HFF-Myc (cell line): ENCODE results near the gene KRTAP13-3.

Experiments
- DNase-seq: peaks from one replicate; pipeline ENCODE4 v3.0.0-alpha.2; 2011; ENCODE audit warnings: low read depth; ENCODE audit errors: extremely low read depth
- H3K4me3 ChIP-seq: replicated peaks from 2 replicates; pipeline ENCODE4 v1.5.1; 2011; ENCODE audit warnings: low read depth, mild to moderate bottlenecking, control low read depth, low read length
- TF ChIP-seq, protein P1 (sequence below): IDR thresholded peaks from 2 replicates; pipeline ENCODE4 v1.5.1; 2012; ENCODE audit warnings: mild to moderate bottlenecking, low read depth, low read length, control low read depth; ENCODE audit errors: missing control alignments

Gene KRTAP13-3

DNA sequence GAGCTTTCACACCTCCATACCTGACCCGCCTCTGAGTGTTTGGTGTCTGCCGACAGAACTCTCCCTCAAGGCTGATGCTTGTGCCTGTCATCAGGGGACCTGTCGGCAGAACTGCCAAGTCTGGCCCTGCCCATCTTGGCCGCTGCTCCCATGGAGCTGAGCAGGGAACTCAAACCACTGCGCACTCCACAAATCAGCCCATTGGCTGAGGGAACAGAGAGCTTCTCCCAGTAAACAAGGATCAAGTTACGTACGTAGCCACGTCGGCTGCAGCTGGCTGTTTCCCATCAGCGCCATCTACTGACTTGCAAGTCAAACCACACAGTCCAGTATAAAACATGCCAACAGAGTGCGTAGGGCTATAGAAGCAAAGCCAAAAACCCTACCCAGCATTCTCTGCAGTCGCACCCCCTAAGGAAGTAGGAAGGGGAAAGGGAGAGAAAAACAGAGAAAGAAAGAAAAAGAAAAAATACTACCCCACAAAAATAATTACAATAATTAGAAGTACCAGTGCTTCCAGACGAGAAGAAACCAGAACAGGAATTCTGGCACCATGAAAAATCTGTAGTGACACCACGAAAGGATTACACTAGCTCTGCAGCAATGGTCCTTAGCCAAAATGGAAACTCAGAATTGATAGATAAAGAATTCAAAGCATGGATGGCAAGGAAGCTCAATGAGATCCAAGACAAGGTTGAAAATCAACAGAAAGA, 16.8 kb downstream of the KRTAP13-3 start:
- TF ChIP-seq, protein P1, sequence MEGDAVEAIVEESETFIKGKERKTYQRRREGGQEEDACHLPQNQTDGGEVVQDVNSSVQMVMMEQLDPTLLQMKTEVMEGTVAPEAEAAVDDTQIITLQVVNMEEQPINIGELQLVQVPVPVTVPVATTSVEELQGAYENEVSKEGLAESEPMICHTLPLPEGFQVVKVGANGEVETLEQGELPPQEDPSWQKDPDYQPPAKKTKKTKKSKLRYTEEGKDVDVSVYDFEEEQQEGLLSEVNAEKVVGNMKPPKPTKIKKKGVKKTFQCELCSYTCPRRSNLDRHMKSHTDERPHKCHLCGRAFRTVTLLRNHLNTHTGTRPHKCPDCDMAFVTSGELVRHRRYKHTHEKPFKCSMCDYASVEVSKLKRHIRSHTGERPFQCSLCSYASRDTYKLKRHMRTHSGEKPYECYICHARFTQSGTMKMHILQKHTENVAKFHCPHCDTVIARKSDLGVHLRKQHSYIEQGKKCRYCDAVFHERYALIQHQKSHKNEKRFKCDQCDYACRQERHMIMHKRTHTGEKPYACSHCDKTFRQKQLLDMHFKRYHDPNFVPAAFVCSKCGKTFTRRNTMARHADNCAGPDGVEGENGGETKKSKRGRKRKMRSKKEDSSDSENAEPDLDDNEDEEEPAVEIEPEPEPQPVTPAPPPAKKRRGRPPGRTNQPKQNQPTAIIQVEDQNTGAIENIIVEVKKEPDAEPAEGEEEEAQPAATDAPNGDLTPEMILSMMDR, result peak; percentile 17
- no peak overlapping the region for H3K4me3 ChIP-seq
- peak; percentile 12 for DNase-seq

DNA sequence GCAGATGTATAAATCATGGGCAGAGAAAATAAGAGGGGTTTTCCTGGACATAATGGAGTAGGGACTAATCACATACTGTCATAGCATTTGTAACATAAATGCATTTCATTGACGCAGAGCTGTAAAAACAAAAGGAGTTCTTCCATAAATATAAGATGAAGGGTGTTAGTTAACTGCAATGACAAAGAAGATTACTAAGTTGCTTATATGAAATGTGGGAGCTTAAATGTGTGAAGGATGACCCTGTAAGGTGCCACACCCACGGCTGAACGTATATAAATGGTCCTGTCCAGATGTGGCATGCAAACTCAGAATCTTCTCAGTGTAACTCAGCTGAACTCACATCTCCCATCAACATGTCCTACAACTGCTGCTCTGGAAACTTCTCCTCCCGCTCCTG, 30.0 kb downstream of the KRTAP13-3 start, which contains the start of gene KRTAP13-1:
TSS of gene KRTAP13-1 (plus strand) at position 301 of the 400 bp plus-strand sequence. CDS start at position 357, 56 bp downstream.
- DNase-seq, result no peak
- TF ChIP-seq, protein P1, result no peak
- no peak within 1 kb of the TSS for H3K4me3 ChIP-seq

DNA sequence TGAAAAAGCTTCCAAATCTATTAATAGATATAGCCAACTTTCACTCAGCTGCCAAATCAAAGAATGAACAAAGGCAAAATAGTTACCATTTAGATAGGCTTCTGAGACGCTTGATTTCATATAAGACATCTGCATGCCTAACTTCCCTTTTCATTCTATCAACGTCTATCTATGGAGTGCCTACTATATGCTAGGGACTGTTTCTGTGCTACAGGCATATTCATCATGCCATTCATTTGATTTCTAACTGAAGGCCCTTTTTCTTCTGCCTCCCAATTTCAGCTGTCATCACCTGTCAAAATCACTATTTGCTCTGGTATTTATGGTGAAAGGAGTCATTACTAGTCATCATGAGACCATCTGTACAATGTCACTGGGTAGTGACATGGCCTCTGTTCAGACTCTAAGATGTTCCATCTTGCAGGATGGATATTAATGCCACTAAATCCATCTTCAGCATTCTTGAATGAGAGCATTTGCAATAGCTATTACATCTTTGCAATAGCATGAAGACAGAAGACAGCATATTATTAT, 34.2 kb downstream of the KRTAP13-3 start:
- no peak overlapping the region for H3K4me3 ChIP-seq
- TF ChIP-seq, protein P1, result no peak
- DNase-seq, result no peak

DNA sequence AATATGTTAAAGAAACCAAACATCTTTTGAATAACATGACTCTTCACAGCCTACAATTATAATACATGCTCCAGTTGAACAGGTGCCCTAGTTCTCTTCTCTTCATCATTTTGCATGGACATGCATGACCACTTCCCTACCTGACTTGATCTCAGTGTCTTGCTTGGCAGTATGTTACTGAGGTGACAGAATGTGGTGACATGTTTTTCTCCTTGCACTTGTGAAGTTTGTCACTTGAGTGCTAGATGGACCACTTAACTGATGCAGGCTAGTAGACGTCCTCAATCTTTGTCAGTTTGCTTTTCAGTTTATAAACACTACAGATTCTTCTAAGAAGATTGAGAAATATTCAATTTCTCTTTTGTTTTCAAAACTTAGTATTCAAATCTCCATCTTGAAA, 43.5 kb downstream of the KRTAP13-3 start:
- DNase-seq, result no peak
- no peak overlapping the region for H3K4me3 ChIP-seq
- TF ChIP-seq, protein P1, result no peak
